ENCODE measurements around the gene CNBP.
A peak's percentile ranks its signal among the peaks of the same experiment; 100 is the strongest.

Gene CNBP

DNA sequence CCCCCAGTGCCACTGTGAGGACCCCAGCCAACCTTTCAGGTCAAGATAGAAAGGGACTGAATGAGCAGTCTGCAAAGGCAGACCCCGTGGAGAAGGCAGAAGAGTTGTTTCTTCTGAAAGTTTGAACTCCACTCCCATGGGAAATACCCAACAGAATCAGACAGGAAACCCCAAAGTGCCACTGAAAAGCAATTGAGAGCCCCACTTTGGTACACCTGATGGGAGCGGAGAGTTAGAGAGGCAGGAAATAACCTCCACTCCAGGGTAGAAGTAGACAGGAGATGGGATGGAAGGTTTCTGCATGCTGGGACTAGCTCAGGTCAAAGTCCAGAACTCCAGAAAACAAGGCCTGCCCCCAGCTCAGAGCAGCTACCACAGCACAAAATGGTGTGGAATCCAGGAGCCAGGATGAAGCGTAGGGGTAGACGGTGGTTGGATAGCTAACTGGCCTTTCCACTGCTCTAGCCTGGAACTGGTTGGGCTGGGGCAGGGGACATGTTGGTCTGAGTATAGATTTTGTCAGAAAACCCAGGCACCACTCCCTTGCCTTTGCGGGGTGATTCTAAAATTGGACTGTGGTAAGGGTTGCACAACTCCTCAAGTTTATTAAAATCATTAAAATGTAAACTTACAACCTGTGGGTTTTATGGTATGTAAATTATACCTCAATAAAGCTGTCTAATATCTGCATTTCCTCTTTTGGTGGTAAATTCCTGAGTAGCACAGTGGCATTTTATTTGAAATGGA, 60.2 kb downstream of the CNBP start:
- no peak overlapping the region; the same call in 1 of the 2 replicates for H3K27ac ChIP-seq

DNA sequence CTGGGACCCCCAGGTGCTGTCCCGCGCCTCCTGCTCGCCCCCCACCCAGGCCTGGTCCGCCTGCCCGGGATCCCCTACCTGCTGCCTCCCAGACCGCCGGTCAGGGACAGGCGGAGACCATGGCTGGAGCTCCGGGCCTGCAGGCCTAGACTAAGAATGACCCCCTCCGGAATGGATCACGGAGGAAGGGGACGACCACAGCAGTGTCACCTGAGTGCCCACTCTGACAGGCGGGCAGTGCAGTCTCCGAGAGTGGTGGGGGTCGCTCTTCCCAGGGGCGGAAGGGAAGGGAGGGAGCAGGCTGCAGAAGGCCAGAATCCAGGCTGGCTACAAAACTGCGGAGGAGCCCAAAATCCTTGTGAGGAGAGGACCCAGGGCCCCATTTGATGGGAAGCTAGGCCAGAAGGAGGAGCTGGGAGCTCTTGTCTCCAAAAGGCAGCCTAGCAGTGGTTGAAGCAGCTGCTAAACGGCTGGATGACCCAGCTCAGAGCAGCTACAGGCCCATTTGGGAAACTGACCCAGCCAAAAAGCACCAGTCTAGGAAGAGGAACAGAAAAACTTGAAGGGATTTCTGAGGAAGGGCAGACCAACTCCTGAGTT, 61.2 kb downstream of the CNBP start:
- H3K27ac ChIP-seq, result peak overlapping the region; percentile 2; the same call in 1 of the 2 replicates
- TF ChIP-seq ZFX (IDR thresholded peaks at IDR 0.05) (no peak), CTCF (conservative IDR thresholded peaks at IDR 0.05) (no peak)

More for the DNA sequence above, 60.2 kb downstream of the CNBP start:
- TF ChIP-seq CTCF (conservative IDR thresholded peaks at IDR 0.05), result no peak
- no peak for TF ChIP-seq ZFX (IDR thresholded peaks at IDR 0.05)

- H3K27ac ChIP-seq, result peak within 1 kb of the TSS; percentile 76
- TF ChIP-seq CTCF (conservative IDR thresholded peaks at IDR 0.05), result no peak
Measured at GRCh38 chr3:129121792-129122411, 61.8 kb downstream of the CNBP start, which contains the start of gene RAB43. Gene RAB43 (minus strand): TSS chr3:129121804. CDS start chr3:129121489, 315 bp downstream.

DNA sequence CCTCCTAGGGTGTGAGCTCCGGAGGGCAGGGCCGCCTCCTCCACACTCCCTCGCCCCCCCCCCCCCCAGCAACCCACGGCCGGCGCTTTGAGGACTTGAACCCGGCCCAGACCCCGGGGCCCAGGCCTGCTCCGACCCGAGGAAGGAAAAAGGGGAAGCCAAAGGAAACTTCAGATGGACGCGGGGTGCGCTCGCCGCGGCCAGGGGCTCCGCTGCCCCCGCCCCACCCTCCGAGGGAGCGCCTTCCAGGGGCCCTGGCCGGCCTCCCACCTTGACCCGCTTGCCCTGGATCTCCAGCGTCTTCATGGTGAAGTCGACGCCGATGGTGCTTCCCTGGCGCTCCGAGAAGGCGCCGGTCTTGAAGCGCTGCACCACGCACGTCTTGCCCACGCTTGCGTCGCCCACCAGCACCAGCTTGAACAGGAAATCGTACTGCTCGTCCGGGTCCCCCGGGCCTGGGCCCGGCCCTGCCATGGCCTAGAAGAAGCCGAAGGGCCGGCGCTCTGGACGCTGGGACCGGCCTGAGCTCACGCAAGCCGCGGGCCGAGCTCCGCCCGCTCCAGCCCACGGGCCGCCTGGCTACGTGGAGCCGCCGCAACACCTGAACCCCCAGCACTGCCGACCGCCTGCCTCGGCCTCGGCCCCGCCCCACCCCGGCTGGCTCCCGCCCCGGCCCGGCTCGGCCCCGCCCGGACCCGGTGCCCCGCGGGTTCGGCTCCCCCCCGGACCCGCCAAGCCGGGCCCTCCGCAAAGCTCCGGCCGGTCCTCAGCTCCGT, 62.5 kb downstream of the CNBP start:
- H3K27ac ChIP-seq, result peak overlapping the region; percentile 76

GRCh38 chr3:129120254-129121004, 63.3 kb downstream of the CNBP start:
- TF ChIP-seq ZFX (IDR thresholded peaks at IDR 0.05) (no peak), CTCF (conservative IDR thresholded peaks at IDR 0.05) (no peak)
- H3K27ac ChIP-seq, result peak overlapping the region; percentile 76

More for the DNA sequence above, 62.5 kb downstream of the CNBP start:
- TF ChIP-seq ZFX (IDR thresholded peaks at IDR 0.05) (peak; percentile 92; the same call in 1 of the 2 replicates), CTCF (conservative IDR thresholded peaks at IDR 0.05) (no peak)

- no peak for TF ChIP-seq CTCF (conservative IDR thresholded peaks at IDR 0.05)
- H3K27ac ChIP-seq, result peak overlapping the region; percentile 76
Measured at GRCh38 chr3:129119365-129120100, 64.2 kb downstream of the CNBP start.

Data from C4-2B (cell line).